GM23338 (cell line): ENCODE measurements around the gene CACNA2D3. TPM values are rescaled to one million over a fixed set of nuclear protein-coding genes. Genes with fewer than 3 reads are reported as not detected.

Source experiments
- ATAC-seq: fragments of 200-7000 bp; cut with Tn5 transposase; 3 replicates; pipeline ENCODE4 v1.9.1; 2020
- DNase-seq: peaks from one replicate; pipeline ENCODE4 v3.0.0-alpha.2; 2015; ENCODE audit warnings: low spot score
- H2AFZ ChIP-seq: fragments of 200-600 bp; sonication (generic); 2 replicates; pipeline ENCODE4 v1.8.0; 2016; ENCODE audit warnings: antibody characterized with exemption, mild to moderate bottlenecking, moderate library complexity
- H3F3A ChIP-seq: fragments of 200-600 bp; sonication (generic); replicated peaks from 2 replicates; pipeline ENCODE4 v1.8.0; 2017; ENCODE audit warnings: antibody characterized with exemption, mixed run types, low read depth
- H3K27ac ChIP-seq: fragments of 200-600 bp; sonication (generic); 2 replicates; pipeline ENCODE4 v1.6.1; 2016; ENCODE audit warnings: low read depth
- H3K27me3 ChIP-seq: fragments of 200-600 bp; sonication (generic); 2 replicates; pipeline ENCODE4 v1.8.0; 2016; ENCODE audit warnings: mild to moderate bottlenecking, mixed run types, moderate library complexity; ENCODE audit not compliant: insufficient read depth
- H3K36me3 ChIP-seq: fragments of 200-600 bp; sonication (generic); 2 replicates; pipeline ENCODE4 v1.8.0; 2016; ENCODE audit warnings: mild to moderate bottlenecking; ENCODE audit not compliant: insufficient read depth
- H3K4me1 ChIP-seq: fragments of 200-600 bp; sonication (generic); 2 replicates; pipeline ENCODE4 v1.8.0; 2016; ENCODE audit warnings: mild to moderate bottlenecking, moderate library complexity; ENCODE audit not compliant: insufficient read depth
- H3K4me2 ChIP-seq: fragments of 200-600 bp; sonication (generic); 2 replicates; pipeline ENCODE4 v1.7.1; 2017; ENCODE audit warnings: mixed run types
- H3K4me3 ChIP-seq: fragments of 200-600 bp; sonication (generic); 2 replicates; pipeline ENCODE4 v1.6.1; 2016; ENCODE audit warnings: mixed run types
- H3K79me2 ChIP-seq: fragments of 200-600 bp; sonication (generic); replicated peaks from 2 replicates; pipeline ENCODE4 v1.8.0; 2017; ENCODE audit warnings: mild to moderate bottlenecking; ENCODE audit not compliant: insufficient read depth
- H3K9me2 ChIP-seq: fragments of 200-600 bp; sonication (generic); 2 replicates; pipeline ENCODE4 v1.8.0; 2017; ENCODE audit not compliant: insufficient read depth
- H4K20me1 ChIP-seq: fragments of 200-600 bp; sonication (generic); replicated peaks from 2 replicates; pipeline ENCODE4 v1.8.0; 2017; ENCODE audit warnings: mild to moderate bottlenecking; ENCODE audit not compliant: insufficient read depth
- H3K27ac Mint-ChIP-seq: 2 replicates; pipeline ENCODE4 v1.8.0; 2020; ENCODE audit warnings: inconsistent platforms, mild to moderate bottlenecking, moderate library complexity, mixed read lengths
- H3K27me3 Mint-ChIP-seq: 3 replicates; pipeline ENCODE4 v1.8.0; 2022; ENCODE audit warnings: low read depth, mild to moderate bottlenecking, moderate library complexity, mixed read lengths, inconsistent platforms; ENCODE audit not compliant: insufficient read depth, poor library complexity
- H3K36me3 Mint-ChIP-seq: 3 replicates; pipeline ENCODE4 v1.8.0; 2021; ENCODE audit warnings: low read depth, mild to moderate bottlenecking, inconsistent platforms, moderate library complexity, mixed read lengths
- H3K4me1 Mint-ChIP-seq: 3 replicates; pipeline ENCODE4 v1.8.0; 2020; ENCODE audit warnings: mild to moderate bottlenecking, inconsistent platforms, mixed read lengths
- H3K4me3 Mint-ChIP-seq: 3 replicates; pipeline ENCODE4 v1.8.0; 2021; ENCODE audit warnings: moderate library complexity, mild to moderate bottlenecking, inconsistent platforms, mixed read lengths
- H3K9me3 Mint-ChIP-seq: 3 replicates; pipeline ENCODE4 v1.8.0; 2020; ENCODE audit warnings: moderate library complexity, mild to moderate bottlenecking, inconsistent platforms, mixed read lengths
- ETS1 ChIP-seq: IDR thresholded peaks from 2 replicates; pipeline ENCODE4 v1.6.1; 2016; ENCODE audit warnings: antibody characterized with exemption
- EZH2phosphoT487 ChIP-seq: fragments of 200-600 bp; sonication (generic); IDR thresholded peaks from one replicate; pipeline ENCODE4 v1.8.1; 2018; ENCODE audit warnings: antibody characterized with exemption; ENCODE audit not compliant: unreplicated experiment
- JUNB ChIP-seq: IDR thresholded peaks from one replicate; pipeline ENCODE4 v1.6.1; 2016; ENCODE audit warnings: antibody characterized with exemption; ENCODE audit not compliant: unreplicated experiment
- polyA plus RNA-seq: library from polyadenylated mRNA; unstranded; fragments of >200 nt; fragmentation: Nextera tagmentation; extraction: Ambion mirVana; gene quantifications from 2 replicates; pipeline ENCODE4 v1.2.1, GENCODE V29; 2016
- total RNA-seq: library from RNA; depleted of rRNA; stranded (reverse); fragments of >200 nt; shearing (Covaris generic); gene quantifications from 2 replicates; pipeline ENCODE4 v1.2.3, GENCODE V29; 2014
- TF ChIP-seq, protein P1 (sequence below): fragments of 250-450 bp; sonication (Bioruptor Pico); IDR thresholded peaks from 2 replicates; pipeline ENCODE4 v1.5.0; 2020; ENCODE audit warnings: mild to moderate bottlenecking, moderate library complexity

The CACNA2D3 gene
- total and polyA plus RNA-seq, 2 experiments from 2014 or later, result 2.2 to 2.3 TPM

GRCh38 chr3:54257125-54257720 lies 134.9 kb downstream of the CACNA2D3 start (continued):
- TF ChIP-seq, protein P1, sequence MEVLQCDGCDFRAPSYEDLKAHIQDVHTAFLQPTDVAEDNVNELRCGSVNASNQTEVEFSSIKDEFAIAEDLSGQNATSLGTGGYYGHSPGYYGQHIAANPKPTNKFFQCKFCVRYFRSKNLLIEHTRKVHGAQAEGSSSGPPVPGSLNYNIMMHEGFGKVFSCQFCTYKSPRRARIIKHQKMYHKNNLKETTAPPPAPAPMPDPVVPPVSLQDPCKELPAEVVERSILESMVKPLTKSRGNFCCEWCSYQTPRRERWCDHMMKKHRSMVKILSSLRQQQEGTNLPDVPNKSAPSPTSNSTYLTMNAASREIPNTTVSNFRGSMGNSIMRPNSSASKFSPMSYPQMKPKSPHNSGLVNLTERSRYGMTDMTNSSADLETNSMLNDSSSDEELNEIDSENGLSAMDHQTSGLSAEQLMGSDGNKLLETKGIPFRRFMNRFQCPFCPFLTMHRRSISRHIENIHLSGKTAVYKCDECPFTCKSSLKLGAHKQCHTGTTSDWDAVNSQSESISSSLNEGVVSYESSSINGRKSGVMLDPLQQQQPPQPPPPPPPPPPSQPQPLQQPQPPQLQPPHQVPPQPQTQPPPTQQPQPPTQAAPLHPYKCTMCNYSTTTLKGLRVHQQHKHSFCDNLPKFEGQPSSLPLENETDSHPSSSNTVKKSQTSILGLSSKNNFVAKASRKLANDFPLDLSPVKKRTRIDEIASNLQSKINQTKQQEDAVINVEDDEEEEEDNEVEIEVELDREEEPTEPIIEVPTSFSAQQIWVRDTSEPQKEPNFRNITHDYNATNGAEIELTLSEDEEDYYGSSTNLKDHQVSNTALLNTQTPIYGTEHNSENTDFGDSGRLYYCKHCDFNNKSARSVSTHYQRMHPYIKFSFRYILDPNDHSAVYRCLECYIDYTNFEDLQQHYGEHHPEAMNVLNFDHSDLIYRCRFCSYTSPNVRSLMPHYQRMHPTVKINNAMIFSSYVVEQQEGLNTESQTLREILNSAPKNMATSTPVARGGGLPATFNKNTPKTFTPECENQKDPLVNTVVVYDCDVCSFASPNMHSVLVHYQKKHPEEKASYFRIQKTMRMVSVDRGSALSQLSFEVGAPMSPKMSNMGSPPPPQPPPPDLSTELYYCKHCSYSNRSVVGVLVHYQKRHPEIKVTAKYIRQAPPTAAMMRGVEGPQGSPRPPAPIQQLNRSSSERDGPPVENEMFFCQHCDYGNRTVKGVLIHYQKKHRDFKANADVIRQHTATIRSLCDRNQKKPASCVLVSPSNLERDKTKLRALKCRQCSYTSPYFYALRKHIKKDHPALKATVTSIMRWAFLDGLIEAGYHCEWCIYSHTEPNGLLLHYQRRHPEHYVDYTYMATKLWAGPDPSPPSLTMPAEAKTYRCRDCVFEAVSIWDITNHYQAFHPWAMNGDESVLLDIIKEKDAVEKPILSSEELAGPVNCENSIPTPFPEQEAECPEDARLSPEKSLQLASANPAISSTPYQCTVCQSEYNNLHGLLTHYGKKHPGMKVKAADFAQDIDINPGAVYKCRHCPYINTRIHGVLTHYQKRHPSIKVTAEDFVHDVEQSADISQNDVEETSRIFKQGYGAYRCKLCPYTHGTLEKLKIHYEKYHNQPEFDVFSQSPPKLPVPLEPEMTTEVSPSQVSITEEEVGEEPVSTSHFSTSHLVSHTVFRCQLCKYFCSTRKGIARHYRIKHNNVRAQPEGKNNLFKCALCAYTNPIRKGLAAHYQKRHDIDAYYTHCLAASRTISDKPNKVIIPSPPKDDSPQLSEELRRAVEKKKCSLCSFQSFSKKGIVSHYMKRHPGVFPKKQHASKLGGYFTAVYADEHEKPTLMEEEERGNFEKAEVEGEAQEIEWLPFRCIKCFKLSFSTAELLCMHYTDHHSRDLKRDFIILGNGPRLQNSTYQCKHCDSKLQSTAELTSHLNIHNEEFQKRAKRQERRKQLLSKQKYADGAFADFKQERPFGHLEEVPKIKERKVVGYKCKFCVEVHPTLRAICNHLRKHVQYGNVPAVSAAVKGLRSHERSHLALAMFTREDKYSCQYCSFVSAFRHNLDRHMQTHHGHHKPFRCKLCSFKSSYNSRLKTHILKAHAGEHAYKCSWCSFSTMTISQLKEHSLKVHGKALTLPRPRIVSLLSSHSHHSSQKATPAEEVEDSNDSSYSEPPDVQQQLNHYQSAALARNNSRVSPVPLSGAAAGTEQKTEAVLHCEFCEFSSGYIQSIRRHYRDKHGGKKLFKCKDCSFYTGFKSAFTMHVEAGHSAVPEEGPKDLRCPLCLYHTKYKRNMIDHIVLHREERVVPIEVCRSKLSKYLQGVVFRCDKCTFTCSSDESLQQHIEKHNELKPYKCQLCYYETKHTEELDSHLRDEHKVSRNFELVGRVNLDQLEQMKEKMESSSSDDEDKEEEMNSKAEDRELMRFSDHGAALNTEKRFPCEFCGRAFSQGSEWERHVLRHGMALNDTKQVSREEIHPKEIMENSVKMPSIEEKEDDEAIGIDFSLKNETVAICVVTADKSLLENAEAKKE (CRISPR knock-in tag), result no peak

DNA sequence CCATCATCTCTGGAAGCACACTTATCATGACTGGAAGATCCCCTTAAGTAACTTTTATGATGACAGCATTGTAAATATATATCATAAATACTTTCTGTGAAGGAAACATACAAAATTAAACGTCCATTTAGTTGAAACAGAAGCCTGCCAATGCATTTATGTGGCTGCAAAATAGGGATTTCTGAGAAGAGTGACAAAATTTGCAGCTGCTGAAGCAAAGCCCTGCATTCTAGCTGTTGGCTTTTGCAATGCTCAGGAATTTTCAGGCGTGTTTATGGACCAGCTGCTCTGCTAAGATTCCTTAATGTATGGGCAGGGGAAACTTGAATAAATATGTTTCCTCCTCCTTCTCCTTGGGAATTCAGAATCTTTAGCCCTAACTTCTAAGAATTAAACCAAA lies 137.3 kb downstream of the CACNA2D3 start:
- no peaks in the 10 kb centered on the region for H3K9me3 Mint-ChIP-seq
- no peak overlapping the region for H3K27ac ChIP-seq
- no peaks in the 10 kb centered on the region for H3K27me3 Mint-ChIP-seq
- H2AFZ ChIP-seq, result no peak overlapping the region
- no peaks in the 10 kb centered on the region for H3K27me3 ChIP-seq
- ATAC-seq, result no peak
- H3K4me3 ChIP-seq, result no peak overlapping the region
- no peaks in the 10 kb centered on the region for H3K36me3 Mint-ChIP-seq
- H3K9me2 ChIP-seq, result no peaks in the 10 kb centered on the region
- no peak overlapping the region for H3K4me2 ChIP-seq
- no peak overlapping the region for H3K4me3 Mint-ChIP-seq
- no peaks in the 10 kb centered on the region for H4K20me1 ChIP-seq
- H3K36me3 ChIP-seq, result no peaks in the 10 kb centered on the region
- H3K4me1 ChIP-seq, result no peaks in the 10 kb centered on the region
- H3K27ac Mint-ChIP-seq, result no peak overlapping the region
- TF ChIP-seq EZH2phosphoT487, result no peak
- no peak for TF ChIP-seq ETS1
- TF ChIP-seq JUNB, result no peak
- no peak for DNase-seq
- H3K4me1 Mint-ChIP-seq, result no peaks in the 10 kb centered on the region
- H3K79me2 ChIP-seq, result no peaks in the 10 kb centered on the region
- no peaks in the 10 kb centered on the region for H3F3A ChIP-seq
